ENCODE data around the gene CSGALNACT2.

- no peak for TF ChIP-seq POLR2A (IDR thresholded peaks at IDR 0.05)
- TF ChIP-seq, protein P1, sequence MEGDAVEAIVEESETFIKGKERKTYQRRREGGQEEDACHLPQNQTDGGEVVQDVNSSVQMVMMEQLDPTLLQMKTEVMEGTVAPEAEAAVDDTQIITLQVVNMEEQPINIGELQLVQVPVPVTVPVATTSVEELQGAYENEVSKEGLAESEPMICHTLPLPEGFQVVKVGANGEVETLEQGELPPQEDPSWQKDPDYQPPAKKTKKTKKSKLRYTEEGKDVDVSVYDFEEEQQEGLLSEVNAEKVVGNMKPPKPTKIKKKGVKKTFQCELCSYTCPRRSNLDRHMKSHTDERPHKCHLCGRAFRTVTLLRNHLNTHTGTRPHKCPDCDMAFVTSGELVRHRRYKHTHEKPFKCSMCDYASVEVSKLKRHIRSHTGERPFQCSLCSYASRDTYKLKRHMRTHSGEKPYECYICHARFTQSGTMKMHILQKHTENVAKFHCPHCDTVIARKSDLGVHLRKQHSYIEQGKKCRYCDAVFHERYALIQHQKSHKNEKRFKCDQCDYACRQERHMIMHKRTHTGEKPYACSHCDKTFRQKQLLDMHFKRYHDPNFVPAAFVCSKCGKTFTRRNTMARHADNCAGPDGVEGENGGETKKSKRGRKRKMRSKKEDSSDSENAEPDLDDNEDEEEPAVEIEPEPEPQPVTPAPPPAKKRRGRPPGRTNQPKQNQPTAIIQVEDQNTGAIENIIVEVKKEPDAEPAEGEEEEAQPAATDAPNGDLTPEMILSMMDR (IDR thresholded peaks at IDR 0.05) = no peak
Measured at GRCh38 chr10:43187213-43187612, 49.0 kb downstream of the CSGALNACT2 start.

All from adrenal gland (tissue), 5 donors.